CD4-positive, alpha-beta T cell (primary cell): Measurements from ENCODE around the gene KDM4E. TPM values are rescaled to one million over a fixed set of nuclear protein-coding genes. Genes with fewer than 3 reads are reported as not detected.

Source experiments
- ATAC-seq: fragments of 200-7000 bp; cut with Tn5 transposase; one replicate; pipeline ENCODE4 v1.10.0; 2022; ENCODE audit warnings: mild to moderate bottlenecking; ENCODE audit not compliant: poor library complexity
- CTCF ChIA-PET: fragments of 350-600 bp; sonication (Branson Sonifier 250); formaldehyde crosslinking; loops from one replicate; lab custom pipeline; 2021; ENCODE audit warnings: antibody characterized with exemption, inconsistent platforms; lab: Charles Lee
- POLR2A ChIA-PET: fragments of 350-600 bp; sonication (Branson Sonifier 250); formaldehyde crosslinking; loops from one replicate; lab custom pipeline; 2021; ENCODE audit warnings: antibody characterized with exemption, inconsistent platforms; lab: Charles Lee
- DNase-seq, 14 experiments: peaks; one replicate each; pipeline ENCODE4 v3.0.0-alpha.2; 2013 to 2020; ENCODE audit warnings: mixed read lengths in 2 of 14
- H3K27ac ChIP-seq, 2 donors: one replicate each; pipeline versions ENCODE4 v1.5.1 to v1.7.0; 2013; ENCODE audit warnings: low read length in 2 of 2, low read depth in 1 of 2, mild to moderate bottlenecking in 1 of 2
- H3K27me3 ChIP-seq, 2 experiments: 1 replicate in 1 of 2; 2 replicates in 1 of 2; pipeline versions ENCODE4 v1.6.1 to v1.7.0; 2013; ENCODE audit warnings: low read length in 2 of 2, control low read depth in 1 of 2, mild to moderate bottlenecking in 1 of 2, moderate library complexity in 1 of 2; ENCODE audit not compliant: insufficient read depth in 2 of 2, control insufficient read depth in 1 of 2
- H3K36me3 ChIP-seq: one replicate; pipeline ENCODE4 v1.6.1; 2013; ENCODE audit warnings: low read length, control low read depth; ENCODE audit not compliant: insufficient read depth
- H3K4me1 ChIP-seq: one replicate; pipeline ENCODE4 v1.6.1; 2013; ENCODE audit warnings: low read length, control low read depth; ENCODE audit not compliant: insufficient read depth
- H3K4me3 ChIP-seq: one replicate; pipeline ENCODE4 v1.5.1; 2013; ENCODE audit warnings: mild to moderate bottlenecking, low read length, moderate library complexity
- H3K9me3 ChIP-seq, 2 experiments: 1 replicate in 1 of 2; 2 replicates in 1 of 2; pipeline versions ENCODE4 v1.6.1 to v1.7.0; 2013; ENCODE audit warnings: low read length in 2 of 2, mild to moderate bottlenecking in 2 of 2, control low read depth in 1 of 2, moderate library complexity in 1 of 2; ENCODE audit not compliant: control insufficient read depth in 1 of 2, insufficient read depth in 1 of 2
- H3K27ac Mint-ChIP-seq: one replicate; pipeline ENCODE4 v1.8.0; 2020; ENCODE audit warnings: mixed read lengths
- H3K27me3 Mint-ChIP-seq: one replicate; pipeline ENCODE4 v1.8.0; 2021; ENCODE audit warnings: mixed read lengths
- H3K36me3 Mint-ChIP-seq: one replicate; pipeline ENCODE4 v1.8.0; 2021; ENCODE audit warnings: low read depth, mixed read lengths
- H3K4me1 Mint-ChIP-seq: one replicate; pipeline ENCODE4 v1.8.0; 2021; ENCODE audit warnings: low read depth, mixed read lengths
- H3K4me3 Mint-ChIP-seq: one replicate; pipeline ENCODE4 v1.8.0; 2020; ENCODE audit warnings: mild to moderate bottlenecking, mixed read lengths
- H3K9me3 Mint-ChIP-seq: one replicate; pipeline ENCODE4 v1.8.0; 2020; ENCODE audit warnings: mixed read lengths
- intact Hi-C, 2 experiments: fragments of 100-400 bp; cut with DNase I in 1 of 2; cut with micrococcal nuclease in 1 of 2; formaldehyde crosslinking; loops; one replicate each; pipeline versions ENCODE4 v1.15.1 to v1.9.0; 2023 to 2025; cut with DNase I, micrococcal nuclease
- total RNA-seq, 174 experiments: library from RNA in 2 of 174; stranded (reverse) in 2 of 174; gene quantifications; one replicate each; pipeline ENCODE4 v1.2.3 and lab custom pipeline; 2021 to 2026
- TF ChIP-seq, protein P1 (sequence below): fragments of 200-600 bp; IDR thresholded peaks from one replicate; pipeline ENCODE4 v1.8.0; 2022; ENCODE audit warnings: antibody characterized with exemption, mild to moderate bottlenecking

The KDM4E gene
- total RNA-seq, 2 experiments from 2014 or later, result not detected

- Mint-ChIP-seq H3K27ac (no peak overlapping the region), H3K9me3 (no peaks in the 10 kb centered on the region), H3K27me3 (peaks cover 4% of the 10 kb centered on the region), H3K36me3 (no peaks in the 10 kb centered on the region), H3K4me3 (no peak overlapping the region), H3K4me1 (no peaks in the 10 kb centered on the region)
- TF ChIP-seq, protein P1, sequence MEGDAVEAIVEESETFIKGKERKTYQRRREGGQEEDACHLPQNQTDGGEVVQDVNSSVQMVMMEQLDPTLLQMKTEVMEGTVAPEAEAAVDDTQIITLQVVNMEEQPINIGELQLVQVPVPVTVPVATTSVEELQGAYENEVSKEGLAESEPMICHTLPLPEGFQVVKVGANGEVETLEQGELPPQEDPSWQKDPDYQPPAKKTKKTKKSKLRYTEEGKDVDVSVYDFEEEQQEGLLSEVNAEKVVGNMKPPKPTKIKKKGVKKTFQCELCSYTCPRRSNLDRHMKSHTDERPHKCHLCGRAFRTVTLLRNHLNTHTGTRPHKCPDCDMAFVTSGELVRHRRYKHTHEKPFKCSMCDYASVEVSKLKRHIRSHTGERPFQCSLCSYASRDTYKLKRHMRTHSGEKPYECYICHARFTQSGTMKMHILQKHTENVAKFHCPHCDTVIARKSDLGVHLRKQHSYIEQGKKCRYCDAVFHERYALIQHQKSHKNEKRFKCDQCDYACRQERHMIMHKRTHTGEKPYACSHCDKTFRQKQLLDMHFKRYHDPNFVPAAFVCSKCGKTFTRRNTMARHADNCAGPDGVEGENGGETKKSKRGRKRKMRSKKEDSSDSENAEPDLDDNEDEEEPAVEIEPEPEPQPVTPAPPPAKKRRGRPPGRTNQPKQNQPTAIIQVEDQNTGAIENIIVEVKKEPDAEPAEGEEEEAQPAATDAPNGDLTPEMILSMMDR, result no peak
- peaks cover 0 to 8% of the 10 kb centered on the region in 2 experiments for H3K9me3 ChIP-seq
- DNase-seq, result no peak
- no peak for ATAC-seq
- no peak overlapping the region for H3K27ac ChIP-seq
- H3K4me1 ChIP-seq, result no peaks in the 10 kb centered on the region
- ChIA-PET POLR2A (no interaction called here), CTCF (no interaction called here)
- H3K36me3 ChIP-seq, result no peaks in the 10 kb centered on the region
- no peaks in the 10 kb centered on the region for H3K27me3 ChIP-seq
- intact Hi-C loops, result no loop called here
- no peak overlapping the region for H3K4me3 ChIP-seq
Measured at GRCh38 chr11:94998285-94998684, 26.8 kb upstream of the KDM4E start.

DNA sequence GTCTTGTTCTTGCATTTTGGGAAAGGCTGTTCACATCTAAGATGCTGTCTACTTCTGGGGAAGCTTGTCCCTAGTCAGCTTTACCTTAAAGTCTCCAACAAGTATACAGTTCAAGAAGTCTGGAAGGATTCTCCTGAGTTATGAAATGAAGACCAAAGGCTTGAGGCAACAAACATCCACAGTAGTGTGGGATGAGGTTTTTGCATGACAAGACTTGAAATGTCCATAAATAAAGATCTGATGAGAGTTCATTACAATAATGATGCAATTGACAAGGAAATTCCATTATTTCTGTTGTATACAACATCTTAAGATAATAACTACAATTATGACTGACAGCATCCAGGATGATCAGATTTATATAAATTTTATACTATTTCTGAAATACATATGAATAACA is 21.3 kb upstream of the KDM4E start:
- Mint-ChIP-seq H3K9me3 (no peaks in the 10 kb centered on the region), H3K36me3 (no peaks in the 10 kb centered on the region), H3K27me3 (peaks cover 9% of the 10 kb centered on the region), H3K4me1 (no peaks in the 10 kb centered on the region), H3K27ac (no peak overlapping the region), H3K4me3 (no peak overlapping the region)
- ChIA-PET POLR2A (no interaction called here), CTCF (no interaction called here)
- TF ChIP-seq, protein P1, result no peak
- no peaks in the 10 kb centered on the region for H3K27me3 ChIP-seq
- no peaks in the 10 kb centered on the region for H3K9me3 ChIP-seq
- ATAC-seq (no peak), DNase-seq (no peak)
- no peak overlapping the region for H3K4me3 ChIP-seq
- H3K27ac ChIP-seq, result no peak overlapping the region
- no peaks in the 10 kb centered on the region for H3K4me1 ChIP-seq
- intact Hi-C loops, result no loop called here
- H3K36me3 ChIP-seq, result no peaks in the 10 kb centered on the region

DNA sequence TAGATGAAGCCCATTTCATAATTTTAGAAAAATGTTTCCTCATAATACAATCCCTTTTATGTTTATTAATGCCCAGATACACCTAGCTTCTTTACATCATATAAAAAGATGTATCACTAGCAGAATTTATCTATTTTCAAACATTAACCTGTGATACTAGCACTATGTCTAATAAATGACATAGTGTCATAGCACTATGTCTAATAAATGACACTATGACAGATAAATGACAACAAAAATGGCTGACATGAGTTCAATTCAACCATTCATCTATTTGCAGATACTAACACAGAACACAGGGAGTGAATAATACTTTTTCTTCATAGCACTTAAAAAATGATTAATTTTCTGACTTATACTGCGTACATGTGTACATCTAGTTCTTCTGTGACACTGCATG is 19.4 kb upstream of the KDM4E start:
- TF ChIP-seq, protein P1, result no peak
- ChIA-PET CTCF (no interaction called here), POLR2A (no interaction called here)
- ATAC-seq (no peak), DNase-seq (no peak)
- H3K9me3 Mint-ChIP-seq, result no peaks in the 10 kb centered on the region
- H3K27ac ChIP-seq, result no peak overlapping the region
- no peaks in the 10 kb centered on the region for H3K4me1 Mint-ChIP-seq
- intact Hi-C loops, result no loop called here
- H3K36me3 Mint-ChIP-seq, result no peaks in the 10 kb centered on the region
- H3K36me3 ChIP-seq, result no peaks in the 10 kb centered on the region
- H3K27ac Mint-ChIP-seq, result no peak overlapping the region
- no peaks in the 10 kb centered on the region for H3K4me1 ChIP-seq
- no peaks in the 10 kb centered on the region for H3K27me3 ChIP-seq
- no peaks in the 10 kb centered on the region for H3K9me3 ChIP-seq
- H3K4me3 ChIP-seq, result no peak overlapping the region
- H3K4me3 Mint-ChIP-seq, result no peak overlapping the region
- peaks cover 15% of the 10 kb centered on the region for H3K27me3 Mint-ChIP-seq
